K562 (cell line): ENCODE measurements around the gene N4BP2. TPM values are rescaled to one million over a fixed set of nuclear protein-coding genes. Genes with fewer than 3 reads are reported as not detected.

Experiments
- CAMTA2 ChIP-seq: fragments of 250-450 bp; sonication (Bioruptor Pico); conservative IDR thresholded peaks from 2 replicates; pipeline ENCODE4 v1.5.1; 2022
- CBX5 ChIP-seq: IDR thresholded peaks from 2 replicates; pipeline ENCODE4 v1.6.1; 2014; ENCODE audit warnings: low read depth, borderline replicate concordance
- CREM ChIP-seq: IDR thresholded peaks from 2 replicates; pipeline ENCODE4 v1.6.1; 2014; ENCODE audit warnings: antibody characterized with exemption, low read depth
- FIP1L1 ChIP-seq: fragments of 200-400 bp; formaldehyde crosslinking; IDR thresholded peaks from 2 replicates; pipeline ENCODE4 v1.6.1; 2018; ENCODE audit warnings: mild to moderate bottlenecking, low read depth, low read length; ENCODE audit not compliant: poor library complexity, severe bottlenecking
- FOXM1 ChIP-seq, 2 experiments: fragments of 450-650 bp in 1 of 2; sonication (generic) in 1 of 2; formaldehyde crosslinking in 1 of 2; IDR thresholded peaks; 2 replicates each; pipeline versions ENCODE4 v1.6.1 to v1.9.0; 2017 to 2022; ENCODE audit warnings: low read depth in 2 of 2, mild to moderate bottlenecking in 2 of 2, missing genetic modification reagents in 1 of 2, moderate library complexity in 1 of 2
- HCFC1 ChIP-seq: IDR thresholded peaks from 2 replicates; pipeline ENCODE4 v1.6.1; 2012; ENCODE audit warnings: low read depth, low read length, improper control_type of control experiment
- HMGN3 ChIP-seq: IDR thresholded peaks from 2 replicates; pipeline ENCODE4 v1.6.1; 2011; ENCODE audit warnings: borderline replicate concordance, low read depth, mild to moderate bottlenecking, mixed read lengths, low read length; ENCODE audit not compliant: insufficient read length; ENCODE audit errors: extremely low read depth
- JUN ChIP-seq, 2 experiments: sonication (generic) in 1 of 2; formaldehyde crosslinking in 1 of 2; IDR thresholded peaks; 2 replicates each; pipeline versions ENCODE4 v1.6.1 to v1.8.0; 2012 to 2022; ENCODE audit warnings: borderline replicate concordance in 2 of 2, mild to moderate bottlenecking in 2 of 2, improper control_type of control experiment in 1 of 2, low read depth in 1 of 2, low read length in 1 of 2, missing genetic modification reagents in 1 of 2
- KLF6 ChIP-seq: fragments of 250-450 bp; sonication (Bioruptor Pico); IDR thresholded peaks from 2 replicates; pipeline ENCODE4 v1.4.0; 2020; ENCODE audit warnings: mild to moderate bottlenecking, moderate library complexity, borderline replicate concordance
- NR2C1 ChIP-seq, 2 experiments: fragments of 450-650 bp; IDR thresholded peaks; 2 replicates each; pipeline ENCODE4 v1.6.1; 2017; ENCODE audit warnings: mild to moderate bottlenecking in 2 of 2, antibody characterized with exemption in 1 of 2, inconsistent platforms in 1 of 2, missing compliant biosample characterization in 1 of 2, missing genetic modification characterization in 1 of 2
- RAD51 ChIP-seq: fragments of 450-650 bp; IDR thresholded peaks from 2 replicates; pipeline ENCODE4 v1.7.1; 2016; ENCODE audit warnings: low read depth, mild to moderate bottlenecking, borderline replicate concordance
- RFX5 ChIP-seq: IDR thresholded peaks from 2 replicates; pipeline ENCODE4 v1.6.1; 2011; ENCODE audit warnings: low read depth, mild to moderate bottlenecking, improper control_type of control experiment, low read length
- TAF9B ChIP-seq: fragments of 450-650 bp; IDR thresholded peaks from 2 replicates; pipeline ENCODE4 v1.6.1; 2018; ENCODE audit warnings: mild to moderate bottlenecking; ENCODE audit not compliant: partially characterized antibody
- TEAD2 ChIP-seq: fragments of 450-650 bp; IDR thresholded peaks from 2 replicates; pipeline ENCODE4 v1.6.1; 2016; ENCODE audit warnings: missing genetic modification characterization, control low read depth, missing compliant biosample characterization
- TGIF2 ChIP-seq: sonication (generic); formaldehyde crosslinking; IDR thresholded peaks from 2 replicates; pipeline ENCODE4 v1.8.1; 2022; ENCODE audit warnings: mild to moderate bottlenecking, missing genetic modification reagents, moderate library complexity
- ZKSCAN1 ChIP-seq: fragments of 150-350 bp; IDR thresholded peaks from 2 replicates; pipeline ENCODE4 v1.6.1; 2016; ENCODE audit warnings: low read depth, low read length
- ZKSCAN8 ChIP-seq: fragments of 200-800 bp; sonication (Bioruptor generic); IDR thresholded peaks from 2 replicates; pipeline ENCODE4 v1.6.1; 2016; ENCODE audit warnings: missing genetic modification characterization, missing compliant biosample characterization
- ZNF197 ChIP-seq: fragments of 200-800 bp; sonication (Bioruptor generic); IDR thresholded peaks from 2 replicates; pipeline ENCODE4 v1.6.1; 2016; ENCODE audit warnings: low read depth, missing genetic modification characterization, missing compliant biosample characterization
- ZNF280A ChIP-seq: fragments of 450-650 bp; IDR thresholded peaks from 2 replicates; pipeline ENCODE4 v1.6.1; 2018; ENCODE audit warnings: mild to moderate bottlenecking, low read depth; ENCODE audit not compliant: partially characterized antibody
- ZNF395 ChIP-seq: fragments of 200-800 bp; sonication (Bioruptor generic); IDR thresholded peaks from 2 replicates; pipeline ENCODE4 v1.6.1; 2017; ENCODE audit warnings: missing genetic modification characterization, missing compliant biosample characterization
- ZNF561 ChIP-seq: fragments of 450-650 bp; formaldehyde crosslinking; conservative IDR thresholded peaks from 2 replicates; pipeline ENCODE4 v1.4.0; 2020; ENCODE audit warnings: mild to moderate bottlenecking, moderate library complexity
- ZNF707 ChIP-seq: fragments of 250-450 bp; sonication (Bioruptor Pico); conservative IDR thresholded peaks from 2 replicates; pipeline ENCODE4 v1.8.0; 2022; ENCODE audit warnings: inconsistent platforms, mild to moderate bottlenecking, moderate library complexity
- ZZZ3 ChIP-seq: fragments of 450-650 bp; IDR thresholded peaks from 2 replicates; pipeline ENCODE4 v1.6.1; 2016; ENCODE audit warnings: antibody characterized with exemption, mild to moderate bottlenecking, moderate library complexity
- polyA plus RNA-seq, 8 experiments: library from polyadenylated mRNA; depleted of rRNA in 4 of 8; stranded (reverse) in 5 of 8; unstranded in 3 of 8; fragments of >200 nt; fragmentation: Nextera tagmentation in 2 of 8; fragmentation: Illumina TruSeq in 1 of 8; extraction: Ambion mirVana in 2 of 8; extraction: Trizol in 1 of 8; gene quantifications; 2 replicates each; pipeline versions ENCODE4 v1.2.1 to v1.2.3, GENCODE V29; 2011 to 2014; ENCODE audit warnings: inconsistent platforms in 1 of 8, missing spikeins in 1 of 8
- total RNA-seq, 7 experiments: library from RNA; depleted of rRNA in 6 of 7; stranded (reverse); fragments of >200 nt in 6 of 7; fragmentation: Illumina TruSeq in 2 of 7; extraction: Trizol in 2 of 7; gene quantifications; 2 replicates each; pipeline versions ENCODE4 v1.2.1 to v1.2.3, GENCODE V29; 2011 to 2021; ENCODE audit warnings: low replicate concordance in 1 of 7
- TF ChIP-seq, protein P1 (sequence below): fragments of 450-650 bp; IDR thresholded peaks from 2 replicates; pipeline ENCODE4 v1.7.0; 2016; ENCODE audit warnings: borderline replicate concordance

The N4BP2 gene
- total and polyA plus RNA-seq, 9 of the 15 experiments (the other 6 are each of a cell fraction or from before 2014, with no cell fraction given): 2.7 to 12.6 (median 7.6) TPM

- TF ChIP-seq TGIF2 (CRISPR knock-in tag): no peak
- TF ChIP-seq, protein P1, sequence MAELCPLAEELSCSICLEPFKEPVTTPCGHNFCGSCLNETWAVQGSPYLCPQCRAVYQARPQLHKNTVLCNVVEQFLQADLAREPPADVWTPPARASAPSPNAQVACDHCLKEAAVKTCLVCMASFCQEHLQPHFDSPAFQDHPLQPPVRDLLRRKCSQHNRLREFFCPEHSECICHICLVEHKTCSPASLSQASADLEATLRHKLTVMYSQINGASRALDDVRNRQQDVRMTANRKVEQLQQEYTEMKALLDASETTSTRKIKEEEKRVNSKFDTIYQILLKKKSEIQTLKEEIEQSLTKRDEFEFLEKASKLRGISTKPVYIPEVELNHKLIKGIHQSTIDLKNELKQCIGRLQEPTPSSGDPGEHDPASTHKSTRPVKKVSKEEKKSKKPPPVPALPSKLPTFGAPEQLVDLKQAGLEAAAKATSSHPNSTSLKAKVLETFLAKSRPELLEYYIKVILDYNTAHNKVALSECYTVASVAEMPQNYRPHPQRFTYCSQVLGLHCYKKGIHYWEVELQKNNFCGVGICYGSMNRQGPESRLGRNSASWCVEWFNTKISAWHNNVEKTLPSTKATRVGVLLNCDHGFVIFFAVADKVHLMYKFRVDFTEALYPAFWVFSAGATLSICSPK: 0 out of 2 replicates have a peak, but pooled peaks have one; percentile 53
- no peak for TF ChIP-seq KLF6 (CRISPR knock-in tag)
- no peak for TF ChIP-seq ZNF561 (CRISPR knock-in tag)
- TF ChIP-seq ZZZ3: no peak
- no peak for TF ChIP-seq ZNF707 (CRISPR knock-in tag)
- TF ChIP-seq ZNF395 (CRISPR knock-in tag): no peak
- TF ChIP-seq TEAD2 (tag): no peak
- no peak for TF ChIP-seq ZNF280A
- no peak for TF ChIP-seq CAMTA2 (CRISPR knock-in tag)
- no peak for TF ChIP-seq TAF9B
- TF ChIP-seq ZNF197: no peak
- no peak for TF ChIP-seq HCFC1
- TF ChIP-seq JUN (IDR thresholded peaks at IDR 0.05; ENCODE audit: borderline replicate concordance, low read depth, low read length): no peak
- TF ChIP-seq JUN (CRISPR knock-in tag; IDR thresholded peaks at IDR 0.05; ENCODE audit: borderline replicate concordance): no peak
- TF ChIP-seq FOXM1 (IDR thresholded peaks at IDR 0.05; ENCODE audit: low read depth): 0 out of 2 replicates have a peak, but pooled peaks have one; percentile 28
- TF ChIP-seq FOXM1 (CRISPR knock-in tag; IDR thresholded peaks at IDR 0.05; ENCODE audit: low read depth): no peak
- TF ChIP-seq CREM: 0 out of 2 replicates have a peak, but pooled peaks have one; percentile 11
- no peak for TF ChIP-seq FIP1L1
- peak; percentile 62 for TF ChIP-seq RAD51
- TF ChIP-seq RFX5: no peak
- TF ChIP-seq NR2C1 (IDR thresholded peaks at IDR 0.05): no peak; the same call in 1 of the 2 replicates
- no peak for TF ChIP-seq NR2C1 (tag; IDR thresholded peaks at IDR 0.05)
- TF ChIP-seq ZKSCAN1: peak; percentile 77; the same call in 1 of the 2 replicates
- TF ChIP-seq ZKSCAN8: no peak
- no peak for TF ChIP-seq HMGN3
- TF ChIP-seq CBX5: no peak
These were observed 1.2 kb upstream of the N4BP2 start (continued) for GRCh38 chr4:40055511-40055862.
